GM12878 (cell line): Measurements from ENCODE around the gene HIVEP2. TPM values are rescaled to one million over a fixed set of nuclear protein-coding genes. Genes with fewer than 3 reads are reported as not detected.

Experiments used
- BACH1 ChIP-seq: fragments of 450-650 bp; IDR thresholded peaks from 2 replicates; pipeline ENCODE4 v1.6.1; 2017; ENCODE audit warnings: mild to moderate bottlenecking, borderline replicate concordance
- BMI1 ChIP-seq: fragments of 450-650 bp; IDR thresholded peaks from 2 replicates; pipeline ENCODE4 v1.6.1; 2016; ENCODE audit warnings: mild to moderate bottlenecking, moderate library complexity, borderline replicate concordance
- CREM ChIP-seq: IDR thresholded peaks from 2 replicates; pipeline ENCODE4 v1.6.1; 2014; ENCODE audit warnings: antibody characterized with exemption, low read depth
- HDAC2 ChIP-seq: fragments of 200-600 bp; sonication (generic); IDR thresholded peaks from 2 replicates; pipeline ENCODE4 v1.6.1; 2017
- JUNB ChIP-seq: IDR thresholded peaks from 2 replicates; pipeline ENCODE4 v1.6.1; 2016; ENCODE audit warnings: antibody characterized with exemption, mild to moderate bottlenecking
- KDM1A ChIP-seq: fragments of 200-600 bp; sonication (generic); IDR thresholded peaks from 2 replicates; pipeline ENCODE4 v1.6.1; 2016; ENCODE audit warnings: borderline replicate concordance
- MTA2 ChIP-seq: fragments of 450-650 bp; IDR thresholded peaks from 2 replicates; pipeline ENCODE4 v1.6.1; 2016; ENCODE audit warnings: low read depth, mild to moderate bottlenecking, moderate library complexity
- MXI1 ChIP-seq: fragments of 150-350 bp; IDR thresholded peaks from 2 replicates; pipeline ENCODE4 v1.6.1; 2011; ENCODE audit warnings: low read depth, mild to moderate bottlenecking, inconsistent platforms, low read length, improper control_type of control experiment
- MYC ChIP-seq: IDR thresholded peaks from 2 replicates; pipeline ENCODE4 v1.6.1; 2011; ENCODE audit warnings: mild to moderate bottlenecking, low read length, moderate library complexity, inconsistent platforms; ENCODE audit not compliant: insufficient read depth, insufficient replicate concordance, insufficient read length, severe bottlenecking
- NFIC ChIP-seq: IDR thresholded peaks from 2 replicates; pipeline ENCODE4 v1.6.1; 2012; ENCODE audit warnings: low read depth, mild to moderate bottlenecking, inconsistent platforms, low read length, moderate library complexity
- RCOR1 ChIP-seq: conservative IDR thresholded peaks from 2 replicates; pipeline ENCODE4 v1.6.1; 2012; ENCODE audit warnings: low read depth, low read length, improper control_type of control experiment
- RELA ChIP-seq: fragments of 450-650 bp; IDR thresholded peaks from 2 replicates; pipeline ENCODE4 v1.8.0; 2014; ENCODE audit warnings: borderline replicate concordance; ENCODE audit not compliant: partially characterized antibody
- RUNX3 ChIP-seq: IDR thresholded peaks from 2 replicates; pipeline ENCODE4 v1.6.1; 2012; ENCODE audit warnings: low read length, inconsistent platforms
- SMAD1 ChIP-seq: fragments of 450-650 bp; IDR thresholded peaks from 2 replicates; pipeline ENCODE4 v1.6.1; 2018; ENCODE audit warnings: mild to moderate bottlenecking, low read depth; ENCODE audit not compliant: partially characterized antibody
- SMARCA5 ChIP-seq: fragments of 450-650 bp; IDR thresholded peaks from 2 replicates; pipeline ENCODE4 v1.6.1; 2017; ENCODE audit warnings: mild to moderate bottlenecking
- SPI1 ChIP-seq: IDR thresholded peaks from 2 replicates; pipeline ENCODE4 v1.6.1; 2011; ENCODE audit warnings: low read depth, mild to moderate bottlenecking, low read length, moderate library complexity, borderline replicate concordance; ENCODE audit not compliant: insufficient read depth
- STAT3 ChIP-seq: IDR thresholded peaks from 2 replicates; pipeline ENCODE4 v1.6.1; 2011; ENCODE audit warnings: low read depth, low read length, improper control_type of control experiment
- TCF12 ChIP-seq: IDR thresholded peaks from 2 replicates; pipeline ENCODE4 v1.6.1; 2011; ENCODE audit warnings: low read depth, mild to moderate bottlenecking, low read length
- ZBED1 ChIP-seq: IDR thresholded peaks from 2 replicates; pipeline ENCODE4 v1.6.1; 2016; ENCODE audit warnings: borderline replicate concordance
- ZNF217 ChIP-seq: fragments of 450-650 bp; IDR thresholded peaks from 2 replicates; pipeline ENCODE4 v1.6.1; 2017; ENCODE audit warnings: antibody characterized with exemption, mild to moderate bottlenecking
- polyA plus RNA-seq, 11 experiments: library from polyadenylated mRNA; depleted of rRNA in 4 of 11; unstranded in 6 of 11; stranded (reverse) in 5 of 11; fragments of >200 nt; fragmentation: Nextera tagmentation in 4 of 11; fragmentation: Illumina TruSeq in 1 of 11; extraction: Ambion mirVana in 4 of 11; extraction: Trizol in 1 of 11; gene quantifications; 1 replicate in 1 of 11; 2 replicates in 10 of 11; pipeline versions ENCODE4 v1.2.1 to v1.2.3, GENCODE V29; 2011 to 2016; ENCODE audit warnings: inconsistent platforms in 2 of 11, missing spikeins in 2 of 11, low read depth in 1 of 11
- total RNA-seq, 4 experiments: library from RNA; depleted of rRNA in 3 of 4; stranded (reverse); fragments of >200 nt in 3 of 4; fragmentation: Illumina TruSeq in 1 of 4; extraction: Trizol in 1 of 4; gene quantifications; 2 replicates each; pipeline versions ENCODE4 v1.2.1 to v1.2.3, GENCODE V29; 2013 to 2021
- TF ChIP-seq, protein P1 (sequence below): fragments of 450-650 bp; conservative IDR thresholded peaks from 2 replicates; pipeline ENCODE4 v1.6.1; 2017; ENCODE audit warnings: mild to moderate bottlenecking, moderate library complexity
- TF ChIP-seq, protein P2 (sequence below): fragments of 450-650 bp; IDR thresholded peaks from 2 replicates; pipeline ENCODE4 v1.6.1; 2016; ENCODE audit warnings: mild to moderate bottlenecking, moderate library complexity, borderline replicate concordance
- TF ChIP-seq, protein P3 (sequence below): fragments of 450-650 bp; IDR thresholded peaks from 2 replicates; pipeline ENCODE4 v1.6.1; 2017; ENCODE audit warnings: low read depth, mild to moderate bottlenecking, moderate library complexity

The HIVEP2 gene
- total and polyA plus RNA-seq, 10 of the 15 experiments (the other 5 are each of a cell fraction or from before 2014, with no cell fraction given) = 1.2 to 15.7 (median 10.2) TPM

DNA sequence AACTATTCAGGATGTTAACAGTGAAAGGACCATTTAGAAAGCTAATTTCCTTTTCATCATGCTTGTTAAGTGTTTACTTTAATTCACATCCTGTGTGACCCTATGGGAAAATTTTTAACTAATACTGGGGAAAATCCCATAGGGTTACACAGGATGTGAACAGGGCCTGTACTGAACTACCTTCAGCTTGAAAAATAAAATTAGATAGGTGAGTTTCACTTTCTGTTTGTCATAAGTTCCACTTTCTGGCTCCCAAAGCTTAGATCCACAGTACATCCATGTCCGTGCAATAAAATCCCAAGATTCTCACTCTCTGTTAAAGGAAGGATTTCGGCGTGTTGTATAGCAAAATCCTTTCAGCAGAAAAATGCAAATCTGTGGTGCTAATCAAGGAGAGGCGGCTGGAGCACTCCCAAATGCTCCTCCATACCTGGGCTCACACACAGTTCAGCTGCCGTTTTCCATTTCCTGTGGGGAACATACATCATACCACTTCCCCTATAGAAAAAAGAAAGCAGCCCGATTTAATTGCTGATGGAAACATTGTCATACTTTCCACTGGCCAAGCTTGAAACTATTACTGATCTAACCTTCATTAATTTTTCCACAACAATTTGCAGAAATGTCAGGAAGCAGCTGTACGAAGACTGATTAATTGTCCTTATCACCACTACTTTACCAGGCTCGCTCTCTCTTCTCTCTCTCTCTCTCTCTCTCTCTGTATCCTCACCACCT lies 125.2 kb downstream of the HIVEP2 start (continued):
- TF ChIP-seq CREM = peak; percentile 78; the same call in 1 of the 2 replicates
- peak; percentile 83 for TF ChIP-seq RUNX3
- TF ChIP-seq RELA = peak; percentile 29
- peak; percentile 98 for TF ChIP-seq NFIC
- peak; percentile 86 for TF ChIP-seq SPI1
- TF ChIP-seq SMAD1 = peak; percentile 79
- TF ChIP-seq, protein P1, sequence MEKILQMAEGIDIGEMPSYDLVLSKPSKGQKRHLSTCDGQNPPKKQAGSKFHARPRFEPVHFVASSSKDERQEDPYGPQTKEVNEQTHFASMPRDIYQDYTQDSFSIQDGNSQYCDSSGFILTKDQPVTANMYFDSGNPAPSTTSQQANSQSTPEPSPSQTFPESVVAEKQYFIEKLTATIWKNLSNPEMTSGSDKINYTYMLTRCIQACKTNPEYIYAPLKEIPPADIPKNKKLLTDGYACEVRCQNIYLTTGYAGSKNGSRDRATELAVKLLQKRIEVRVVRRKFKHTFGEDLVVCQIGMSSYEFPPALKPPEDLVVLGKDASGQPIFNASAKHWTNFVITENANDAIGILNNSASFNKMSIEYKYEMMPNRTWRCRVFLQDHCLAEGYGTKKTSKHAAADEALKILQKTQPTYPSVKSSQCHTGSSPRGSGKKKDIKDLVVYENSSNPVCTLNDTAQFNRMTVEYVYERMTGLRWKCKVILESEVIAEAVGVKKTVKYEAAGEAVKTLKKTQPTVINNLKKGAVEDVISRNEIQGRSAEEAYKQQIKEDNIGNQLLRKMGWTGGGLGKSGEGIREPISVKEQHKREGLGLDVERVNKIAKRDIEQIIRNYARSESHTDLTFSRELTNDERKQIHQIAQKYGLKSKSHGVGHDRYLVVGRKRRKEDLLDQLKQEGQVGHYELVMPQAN = 0 out of 2 replicates have a peak, but pooled peaks have one; percentile 37
- TF ChIP-seq MXI1 = no peak
- TF ChIP-seq TCF12 = peak; percentile 39; the same call in 1 of the 2 replicates
- peak; percentile 47; the same call in 1 of the 2 replicates for TF ChIP-seq BACH1
- TF ChIP-seq SMARCA5 = peak; percentile 77; the same call in 1 of the 2 replicates
- no peak for TF ChIP-seq KDM1A
- TF ChIP-seq BMI1 = peak; percentile 55; the same call in 1 of the 2 replicates
- TF ChIP-seq RCOR1 = 0 out of 2 replicates have a peak, but pooled peaks have one; percentile 43
- TF ChIP-seq, protein P2, sequence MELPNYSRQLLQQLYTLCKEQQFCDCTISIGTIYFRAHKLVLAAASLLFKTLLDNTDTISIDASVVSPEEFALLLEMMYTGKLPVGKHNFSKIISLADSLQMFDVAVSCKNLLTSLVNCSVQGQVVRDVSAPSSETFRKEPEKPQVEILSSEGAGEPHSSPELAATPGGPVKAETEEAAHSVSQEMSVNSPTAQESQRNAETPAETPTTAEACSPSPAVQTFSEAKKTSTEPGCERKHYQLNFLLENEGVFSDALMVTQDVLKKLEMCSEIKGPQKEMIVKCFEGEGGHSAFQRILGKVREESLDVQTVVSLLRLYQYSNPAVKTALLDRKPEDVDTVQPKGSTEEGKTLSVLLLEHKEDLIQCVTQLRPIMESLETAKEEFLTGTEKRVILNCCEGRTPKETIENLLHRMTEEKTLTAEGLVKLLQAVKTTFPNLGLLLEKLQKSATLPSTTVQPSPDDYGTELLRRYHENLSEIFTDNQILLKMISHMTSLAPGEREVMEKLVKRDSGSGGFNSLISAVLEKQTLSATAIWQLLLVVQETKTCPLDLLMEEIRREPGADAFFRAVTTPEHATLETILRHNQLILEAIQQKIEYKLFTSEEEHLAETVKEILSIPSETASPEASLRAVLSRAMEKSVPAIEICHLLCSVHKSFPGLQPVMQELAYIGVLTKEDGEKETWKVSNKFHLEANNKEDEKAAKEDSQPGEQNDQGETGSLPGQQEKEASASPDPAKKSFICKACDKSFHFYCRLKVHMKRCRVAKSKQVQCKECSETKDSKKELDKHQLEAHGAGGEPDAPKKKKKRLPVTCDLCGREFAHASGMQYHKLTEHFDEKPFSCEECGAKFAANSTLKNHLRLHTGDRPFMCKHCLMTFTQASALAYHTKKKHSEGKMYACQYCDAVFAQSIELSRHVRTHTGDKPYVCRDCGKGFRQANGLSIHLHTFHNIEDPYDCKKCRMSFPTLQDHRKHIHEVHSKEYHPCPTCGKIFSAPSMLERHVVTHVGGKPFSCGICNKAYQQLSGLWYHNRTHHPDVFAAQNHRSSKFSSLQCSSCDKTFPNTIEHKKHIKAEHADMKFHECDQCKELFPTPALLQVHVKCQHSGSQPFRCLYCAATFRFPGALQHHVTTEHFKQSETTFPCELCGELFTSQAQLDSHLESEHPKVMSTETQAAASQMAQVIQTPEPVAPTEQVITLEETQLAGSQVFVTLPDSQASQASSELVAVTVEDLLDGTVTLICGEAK = peak; percentile 62; the same call in 1 of the 2 replicates
- TF ChIP-seq JUNB = peak; percentile 68
- TF ChIP-seq MTA2 = peak; percentile 96
- TF ChIP-seq, protein P3, sequence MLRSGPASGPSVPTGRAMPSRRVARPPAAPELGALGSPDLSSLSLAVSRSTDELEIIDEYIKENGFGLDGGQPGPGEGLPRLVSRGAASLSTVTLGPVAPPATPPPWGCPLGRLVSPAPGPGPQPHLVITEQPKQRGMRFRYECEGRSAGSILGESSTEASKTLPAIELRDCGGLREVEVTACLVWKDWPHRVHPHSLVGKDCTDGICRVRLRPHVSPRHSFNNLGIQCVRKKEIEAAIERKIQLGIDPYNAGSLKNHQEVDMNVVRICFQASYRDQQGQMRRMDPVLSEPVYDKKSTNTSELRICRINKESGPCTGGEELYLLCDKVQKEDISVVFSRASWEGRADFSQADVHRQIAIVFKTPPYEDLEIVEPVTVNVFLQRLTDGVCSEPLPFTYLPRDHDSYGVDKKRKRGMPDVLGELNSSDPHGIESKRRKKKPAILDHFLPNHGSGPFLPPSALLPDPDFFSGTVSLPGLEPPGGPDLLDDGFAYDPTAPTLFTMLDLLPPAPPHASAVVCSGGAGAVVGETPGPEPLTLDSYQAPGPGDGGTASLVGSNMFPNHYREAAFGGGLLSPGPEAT = peak; percentile 98
- TF ChIP-seq STAT3 = 0 out of 2 replicates have a peak, but pooled peaks have one; percentile 26
- no peak for TF ChIP-seq MYC
- peak; percentile 77 for TF ChIP-seq ZBED1
- no peak for TF ChIP-seq HDAC2
- 0 out of 2 replicates have a peak, but pooled peaks have one; percentile 47 for TF ChIP-seq ZNF217
